ENCODE data around the gene STRA6.
"Not testable (repeated sequence)": the region's sequence is repeated elsewhere in the genome, so short reads cannot be mapped to it uniquely, and the experiment has no call there.

Gene STRA6

GRCh38 chr15:74168711-74169126, 33.9 kb downstream of the STRA6 start:
- CTCF ChIA-PET: interaction anchor here (2.3 kb wide), 1 partner anchor 12 kb away, joined by 6 read pairs; no protein-coding TSS in a partner anchor
- POLR2A ChIA-PET: no interaction called here
- DNase-seq (ENCODE audit: extremely low spot score): no peak
- TF ChIP-seq CTCF (IDR thresholded peaks at IDR 0.05; ENCODE audit: control extremely low read depth, extremely low read depth, low read depth, missing control alignments): no peak

GRCh38 chr15:74167891-74168331, 34.7 kb downstream of the STRA6 start:
- TF ChIP-seq CTCF (IDR thresholded peaks at IDR 0.05; ENCODE audit: control extremely low read depth, extremely low read depth, low read depth, missing control alignments): no peak
- ChIA-PET POLR2A (no interaction called here), CTCF (interaction anchor here (2.3 kb wide), 1 partner anchor 12 kb away, joined by 6 read pairs; no protein-coding TSS in a partner anchor)
- no peak for DNase-seq (ENCODE audit: extremely low spot score)

- ChIA-PET POLR2A (no interaction called here), CTCF (interaction anchor here (1.3 kb wide), 1 partner anchor 10 kb away, joined by 5 read pairs; no protein-coding TSS in a partner anchor)
- DNase-seq (ENCODE audit: extremely low spot score): no peak
- no peak for TF ChIP-seq CTCF (IDR thresholded peaks at IDR 0.05; ENCODE audit: control extremely low read depth, extremely low read depth, low read depth, missing control alignments)
These were observed 37.1 kb downstream of the STRA6 start for GRCh38 chr15:74165461-74165860.

- ChIA-PET POLR2A (interaction anchor here (0.6 kb wide), 1 partner anchor 17 kb away, joined by 8 read pairs; no protein-coding TSS in a partner anchor), CTCF (interaction anchor here (1.0 to 1.4 kb wide), 2 partner anchors 18 to 34 kb away, joined by 3 to 4 read pairs; no protein-coding TSS in a partner anchor)
- not testable (repeated sequence) for DNase-seq (ENCODE audit: extremely low spot score)
These were observed 40.4 kb downstream of the STRA6 start for GRCh38 chr15:74162195-74162536.

GRCh38 chr15:74160390-74160789, 42.2 kb downstream of the STRA6 start:
- DNase-seq (ENCODE audit: extremely low spot score); POLR2A ChIA-PET: not testable (repeated sequence)
- CTCF ChIA-PET: interaction anchor here (1.2 to 1.6 kb wide), 2 partner anchors 16 to 32 kb away, joined by 3 to 5 read pairs; no protein-coding TSS in a partner anchor

- CTCF ChIA-PET: interaction anchor here (1.2 to 1.6 kb wide), 2 partner anchors 16 to 32 kb away, joined by 3 to 5 read pairs; no protein-coding TSS in a partner anchor
- POLR2A ChIA-PET: no interaction called here
- no peak for TF ChIP-seq CTCF (IDR thresholded peaks at IDR 0.05; ENCODE audit: control extremely low read depth, extremely low read depth, low read depth, missing control alignments)
- no peak for DNase-seq (ENCODE audit: extremely low spot score)
These were observed 42.8 kb downstream of the STRA6 start for GRCh38 chr15:74159773-74160172.

- ChIA-PET POLR2A (no interaction called here), CTCF (interaction anchor here (1.2 to 1.6 kb wide), 2 partner anchors 15 to 31 kb away, joined by 3 to 5 read pairs; no protein-coding TSS in a partner anchor)
- no peak for TF ChIP-seq CTCF (IDR thresholded peaks at IDR 0.05; ENCODE audit: control extremely low read depth, extremely low read depth, low read depth, missing control alignments)
- peak; percentile 62 for DNase-seq (ENCODE audit: extremely low spot score)
These were observed 43.5 kb downstream of the STRA6 start for GRCh38 chr15:74158855-74159650.

All from GM10248 (cell line).